Cerebellar nuclear complex (tissue), 1 donor: ENCODE measurements around the gene CELA2B.
"Not testable (repeated sequence)": the region's sequence is repeated elsewhere in the genome, so short reads cannot be mapped to it uniquely, and the experiment has no call there.

ENCODE experiments used
- DNase-seq, 2 experiments: peaks; one replicate each; lab custom pipeline; 2025; lab: John Stamatoyannopoulos, UW

CELA2B gene

GRCh38 chr1:15469361-15469760, 6.5 kb upstream of the CELA2B start:
- DNase-seq: no peak

GRCh38 chr1:15469821-15470448, 6.0 kb upstream of the CELA2B start:
- DNase-seq: peak in 1 of 2 experiments; percentile 46

GRCh38 chr1:15471067-15471466, 4.8 kb upstream of the CELA2B start:
- not testable (repeated sequence) for DNase-seq

- DNase-seq: not testable (repeated sequence)
Measured at GRCh38 chr1:15471723-15472122, 4.2 kb upstream of the CELA2B start.

- DNase-seq: no peak
Measured at GRCh38 chr1:15472587-15472986, 3.3 kb upstream of the CELA2B start.

- no peak for DNase-seq
Measured at GRCh38 chr1:15476927-15477326, 1.0 kb downstream of the CELA2B start.

GRCh38 chr1:15477646-15478212, 1.8 kb downstream of the CELA2B start:
- no peak for DNase-seq

- no peak for DNase-seq
Measured at GRCh38 chr1:15479654-15480347, 3.9 kb downstream of the CELA2B start.

GRCh38 chr1:15482455-15482854, 6.6 kb downstream of the CELA2B start:
- DNase-seq: not testable (repeated sequence)

GRCh38 chr1:15482983-15483543, 7.2 kb downstream of the CELA2B start:
- DNase-seq: not testable (repeated sequence)

- DNase-seq: no peak
Measured at GRCh38 chr1:15483971-15484370, 8.1 kb downstream of the CELA2B start.

GRCh38 chr1:15484443-15484842, 8.5 kb downstream of the CELA2B start:
- not testable (repeated sequence) for DNase-seq

GRCh38 chr1:15485636-15486035, 9.7 kb downstream of the CELA2B start:
- DNase-seq: no peak

GRCh38 chr1:15486844-15487610, 11.1 kb downstream of the CELA2B start:
- DNase-seq: not testable (repeated sequence)

- no peak for DNase-seq
Measured at GRCh38 chr1:15488371-15488770, 12.5 kb downstream of the CELA2B start.

GRCh38 chr1:15489052-15489736, 13.3 kb downstream of the CELA2B start:
- no peak for DNase-seq

- DNase-seq: not testable (repeated sequence)
Measured at GRCh38 chr1:15491010-15491409, 15.1 kb downstream of the CELA2B start.

GRCh38 chr1:15492596-15492995, 16.7 kb downstream of the CELA2B start:
- DNase-seq: no peak

- no peak for DNase-seq
Measured at GRCh38 chr1:15493869-15494390, 18.0 kb downstream of the CELA2B start.

- no peak for DNase-seq
Measured at GRCh38 chr1:15500184-15501178, 24.6 kb downstream of the CELA2B start.
